Tracheal epithelial cell (primary cell): ENCODE data around the gene ZNF345. TPM values are rescaled to one million over a fixed set of nuclear protein-coding genes. Genes with fewer than 3 reads are reported as not detected.

Experiments used
- total RNA-seq: library from RNA; depleted of rRNA; stranded (reverse); fragments of >200 nt; gene quantifications from 2 replicates; pipeline ENCODE4 v1.2.1, GENCODE V29; 2014

Gene ZNF345
- total RNA-seq, result 1.4 and 3.0 TPM in 2 replicates

DNA sequence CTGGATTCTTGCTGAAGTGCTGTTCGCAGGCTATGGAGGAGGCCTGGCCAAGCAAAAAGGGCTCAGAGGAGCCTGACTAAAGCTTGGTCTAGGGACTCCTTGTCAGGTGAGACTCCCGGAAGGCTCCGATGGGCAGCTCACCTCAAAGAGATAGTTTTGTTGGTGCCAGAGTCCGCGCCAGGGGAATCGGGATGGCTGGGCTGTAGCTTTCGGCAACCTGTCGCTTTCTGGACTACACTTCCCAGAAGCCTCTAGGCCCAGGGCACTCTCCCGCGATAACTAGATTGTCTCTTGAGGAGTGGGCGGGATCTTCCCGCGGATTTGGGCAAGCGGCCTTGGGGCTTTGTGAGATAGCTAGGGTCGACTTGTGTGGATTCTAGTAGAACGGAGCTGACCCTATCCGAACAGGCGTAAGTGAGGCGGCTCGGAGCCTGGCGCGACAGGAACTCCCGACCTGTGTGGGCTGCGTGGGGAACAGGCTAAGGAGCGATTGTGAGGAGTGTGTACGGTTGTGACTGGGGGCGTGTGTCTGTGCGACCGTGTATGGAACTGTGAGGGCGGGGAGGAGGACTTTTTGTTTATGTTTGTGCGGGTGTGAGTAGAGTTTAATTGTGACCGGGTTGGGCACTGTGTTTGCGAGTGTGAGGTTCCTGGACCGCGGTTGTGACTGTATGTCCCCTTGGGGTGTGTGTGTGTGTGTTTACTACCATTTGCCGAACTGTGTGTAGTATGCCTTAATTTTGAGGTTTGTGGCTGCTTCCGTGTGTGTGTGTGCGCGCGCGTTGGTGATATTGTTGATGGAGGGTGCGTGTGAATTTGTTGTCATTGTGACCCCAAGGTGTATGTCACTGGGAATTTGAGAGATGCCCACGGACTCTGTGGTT is at the start of gene ZNF345:
ZNF345 (plus strand) TSS at position 318 of the 884 bp plus-strand sequence. CDS start 25,955 bp downstream, outside the sequence.

DNA sequence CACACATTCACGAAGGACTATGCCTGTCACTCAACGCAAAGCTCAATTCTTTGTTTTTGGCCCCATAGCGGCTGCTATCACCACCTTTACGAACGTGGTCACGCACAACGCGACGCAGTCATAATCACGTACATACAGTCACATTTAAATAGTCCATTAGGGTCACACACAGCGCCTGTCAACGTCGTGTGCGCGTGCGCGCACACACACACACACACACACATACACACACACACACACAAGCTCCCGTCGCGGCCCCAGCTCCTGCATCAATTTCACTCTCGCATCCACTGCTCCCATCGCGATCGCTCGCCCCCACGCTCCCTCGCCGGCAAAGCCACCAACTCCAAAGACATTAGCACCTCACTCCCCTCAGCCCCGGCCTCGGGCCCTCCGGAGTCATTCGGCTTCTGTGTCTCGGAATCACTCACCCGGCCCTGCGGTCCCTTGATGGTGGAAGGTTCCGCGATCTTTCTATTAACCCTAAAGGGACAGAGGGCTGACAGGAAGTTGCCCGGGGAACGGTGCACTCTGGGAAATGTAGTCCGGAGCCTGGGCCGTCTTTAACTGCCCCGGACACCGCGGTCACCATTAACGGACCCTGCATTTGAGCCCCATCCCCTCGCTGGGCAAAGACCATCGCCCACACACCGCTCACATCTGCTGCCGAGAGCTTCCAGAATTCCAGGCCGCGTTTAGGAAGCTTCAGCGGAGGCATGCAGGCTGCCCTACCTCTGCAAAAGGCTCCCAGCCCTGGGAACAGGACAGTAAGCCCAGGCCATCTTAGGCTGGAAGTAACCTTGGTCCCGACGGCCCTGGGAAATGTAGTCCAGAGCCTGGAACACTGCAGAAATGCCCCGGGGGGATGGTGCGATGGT is 12.5 kb upstream of the ZNF345 start, which contains the start of gene ZNF790:
ZNF790 (minus strand) TSS at position 482 of the 878 bp plus-strand sequence. CDS start 12,768 bp downstream, outside the sequence.

DNA sequence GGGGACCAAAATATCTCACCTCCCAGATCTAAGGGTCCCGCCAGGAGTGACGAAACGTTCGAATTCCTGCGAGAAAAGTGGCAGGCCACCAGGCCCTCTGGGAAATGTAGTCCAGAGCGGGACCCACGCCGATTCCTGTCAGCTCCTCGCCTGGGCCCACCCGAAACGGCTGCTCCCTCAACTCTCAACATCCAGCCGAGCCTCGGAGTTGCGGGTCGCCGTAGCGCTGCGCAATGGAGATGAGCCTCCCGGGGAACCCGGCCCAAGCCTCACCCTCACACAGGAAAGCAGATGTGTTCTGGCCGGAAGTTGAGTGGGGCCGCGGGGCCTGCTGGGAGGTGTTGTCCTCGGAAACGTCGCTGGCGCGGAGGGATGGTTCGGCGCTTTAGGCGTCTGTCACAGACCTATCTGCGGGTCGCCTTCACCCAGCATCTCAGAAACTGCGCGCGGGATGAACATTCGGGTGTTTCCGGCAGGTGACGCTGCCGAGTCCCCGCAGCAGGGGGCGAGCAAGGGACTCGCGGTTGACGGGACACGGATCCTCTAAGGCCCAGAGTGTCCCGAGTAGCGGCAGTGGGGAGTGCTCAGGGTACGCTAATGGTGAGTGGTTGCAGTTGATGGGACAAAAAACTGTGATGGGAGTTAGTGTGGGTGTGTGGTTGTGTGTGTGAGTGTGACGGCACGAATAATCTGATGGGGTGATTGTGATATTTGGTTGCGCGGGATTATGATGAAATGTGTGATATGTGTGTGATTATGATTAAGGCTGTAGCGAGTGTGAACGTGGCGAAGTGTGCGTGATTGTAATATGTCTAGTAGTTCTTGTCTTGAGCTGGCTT is 65.5 kb downstream of the ZNF345 start, which contains the start of the genes ZNF568 and ZNF829:
ZNF568 (plus strand) TSS at position 341 of the 839 bp plus-strand sequence. CDS start 6,439 bp downstream, outside the sequence.
ZNF829 (minus strand) TSS at position 300 of the 839 bp plus-strand sequence. CDS start 1,124 bp downstream, outside the sequence.

Other genes starting within 250 kb of the ZNF345 start
- gene ZNF382, start 245.6 kb upstream of the ZNF345 start, total RNA-seq, result 2.8 and 5.3 TPM in 2 replicates
- gene ZNF461, start 184.0 kb upstream of the ZNF345 start, total RNA-seq, result 3.9 and 6.0 TPM in 2 replicates
- gene ZNF567, start 163.3 kb upstream of the ZNF345 start, total RNA-seq, result 6.0 and 6.8 TPM in 2 replicates
- 0.43 and 0.72 TPM in 2 replicates for gene ZNF850, start 78.1 kb upstream of the ZNF345 start, total RNA-seq
- 5.1 TPM in 2 replicates for gene ZNF790, start 12.5 kb upstream of the ZNF345 start, total RNA-seq
- gene ZNF829, start 65.4 kb downstream of the ZNF345 start, total RNA-seq, result 1.5 and 2.2 TPM in 2 replicates
- gene ZNF568, start 65.5 kb downstream of the ZNF345 start, total RNA-seq, result 5.1 and 5.5 TPM in 2 replicates
- gene ZNF420, start 227.6 kb downstream of the ZNF345 start, total RNA-seq, result 4.3 and 7.5 TPM in 2 replicates